Astrocyte of the spinal cord (primary cell): ENCODE measurements around the gene TEX264.
"Not testable (repeated sequence)": the region's sequence is repeated elsewhere in the genome, so short reads cannot be mapped to it uniquely, and the experiment has no call there.

Experiments
- DNase-seq: peaks from one replicate; pipeline ENCODE4 v3.0.0; 2011; ENCODE audit warnings: low read depth, low spot score
- H3K4me3 ChIP-seq: 2 replicates; pipeline ENCODE4 v1.5.1; 2011; ENCODE audit warnings: low read depth, mild to moderate bottlenecking, low read length, moderate library complexity
- in situ Hi-C: cut with HindIII; loops from 2 replicates; pipeline ENCODE4 v1.10.0; 2017; ENCODE audit warnings: low sequenced_read_pairs
- TF ChIP-seq, protein P1 (sequence below): IDR thresholded peaks from 2 replicates; pipeline ENCODE4 v1.5.1; 2012; ENCODE audit warnings: low read depth, mild to moderate bottlenecking, low read length, inconsistent platforms

The TEX264 gene

DNA sequence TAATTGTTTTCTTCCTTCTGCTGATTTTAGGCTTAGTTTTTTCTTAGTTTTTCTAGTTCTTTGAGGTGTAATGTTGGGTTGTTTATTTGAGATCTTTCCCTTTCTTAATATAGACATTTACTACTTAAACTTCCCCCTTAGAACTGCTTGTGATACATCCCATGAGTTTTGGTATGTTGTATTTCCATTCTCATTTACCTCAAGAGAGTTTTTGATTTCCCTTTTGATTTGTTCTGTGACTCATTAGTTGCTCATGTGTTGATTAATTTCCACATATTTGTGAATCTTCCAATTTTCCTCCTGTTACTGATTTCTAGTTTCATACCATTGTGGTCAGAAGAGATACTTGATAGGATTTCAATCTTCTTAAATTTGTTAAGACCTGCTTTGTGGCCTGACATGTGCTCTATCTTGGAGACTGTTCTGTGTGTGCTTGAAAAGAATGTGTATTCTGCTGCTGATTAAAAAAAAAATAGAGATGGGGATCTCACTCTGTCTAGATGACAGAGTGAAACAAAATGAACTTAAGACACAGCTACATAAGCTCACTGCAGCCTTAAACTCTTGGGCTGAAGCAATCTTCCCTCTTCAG is 58.1 kb downstream of the TEX264 start:
- no peak for DNase-seq

GRCh38 chr3:51733859-51734571 is 63.0 kb downstream of the TEX264 start:
- TF ChIP-seq, protein P1, sequence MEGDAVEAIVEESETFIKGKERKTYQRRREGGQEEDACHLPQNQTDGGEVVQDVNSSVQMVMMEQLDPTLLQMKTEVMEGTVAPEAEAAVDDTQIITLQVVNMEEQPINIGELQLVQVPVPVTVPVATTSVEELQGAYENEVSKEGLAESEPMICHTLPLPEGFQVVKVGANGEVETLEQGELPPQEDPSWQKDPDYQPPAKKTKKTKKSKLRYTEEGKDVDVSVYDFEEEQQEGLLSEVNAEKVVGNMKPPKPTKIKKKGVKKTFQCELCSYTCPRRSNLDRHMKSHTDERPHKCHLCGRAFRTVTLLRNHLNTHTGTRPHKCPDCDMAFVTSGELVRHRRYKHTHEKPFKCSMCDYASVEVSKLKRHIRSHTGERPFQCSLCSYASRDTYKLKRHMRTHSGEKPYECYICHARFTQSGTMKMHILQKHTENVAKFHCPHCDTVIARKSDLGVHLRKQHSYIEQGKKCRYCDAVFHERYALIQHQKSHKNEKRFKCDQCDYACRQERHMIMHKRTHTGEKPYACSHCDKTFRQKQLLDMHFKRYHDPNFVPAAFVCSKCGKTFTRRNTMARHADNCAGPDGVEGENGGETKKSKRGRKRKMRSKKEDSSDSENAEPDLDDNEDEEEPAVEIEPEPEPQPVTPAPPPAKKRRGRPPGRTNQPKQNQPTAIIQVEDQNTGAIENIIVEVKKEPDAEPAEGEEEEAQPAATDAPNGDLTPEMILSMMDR = no peak
- no peak overlapping the region for H3K4me3 ChIP-seq
- no peak for DNase-seq
- in situ Hi-C loops = no loop called here

More for the DNA sequence above, 58.1 kb downstream of the TEX264 start:
- in situ Hi-C loops = no loop called here
- TF ChIP-seq, protein P1 = no peak
- H3K4me3 ChIP-seq = no peak overlapping the region

- in situ Hi-C loops = no loop called here
These were observed 63.5 kb downstream of the TEX264 start for GRCh38 chr3:51734572-51734907.

GRCh38 chr3:51735039-51735438 is 64.0 kb downstream of the TEX264 start:
- DNase-seq = no peak
- in situ Hi-C loops = no loop called here
- H3K4me3 ChIP-seq = no peak overlapping the region
- TF ChIP-seq, protein P1 = no peak

More at GRCh38 chr3:51734572-51734907, 63.5 kb downstream of the TEX264 start:
- TF ChIP-seq, protein P1 = no peak
- H3K4me3 ChIP-seq = no peak overlapping the region
- no peak for DNase-seq

DNA sequence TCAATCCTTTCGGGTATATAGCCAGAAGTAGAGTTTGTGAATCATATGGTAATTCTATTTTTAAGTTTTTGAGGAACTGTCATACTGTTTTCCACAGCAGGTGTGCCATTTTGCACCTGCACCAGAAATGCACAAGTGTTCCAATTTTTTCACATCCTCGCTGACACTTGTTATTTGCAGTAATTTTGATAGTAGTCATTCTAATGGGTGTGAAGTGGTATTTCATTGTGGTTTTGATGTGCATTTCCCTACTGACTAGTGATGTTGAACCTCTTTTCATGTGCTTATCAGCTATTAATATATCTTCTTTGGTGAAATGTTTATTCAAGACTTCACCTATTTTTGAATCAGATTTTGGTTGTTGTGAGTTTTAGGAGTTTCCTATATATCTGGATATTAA is 64.9 kb downstream of the TEX264 start:
- in situ Hi-C loops = no loop called here
- no peak for DNase-seq

GRCh38 chr3:51739110-51739509 is 68.1 kb downstream of the TEX264 start:
- TF ChIP-seq, protein P1 = no peak
- no peak for DNase-seq
- no peak overlapping the region for H3K4me3 ChIP-seq
- in situ Hi-C loops = no loop called here

More for the DNA sequence above, 64.9 kb downstream of the TEX264 start:
- TF ChIP-seq, protein P1 = no peak
- no peak overlapping the region for H3K4me3 ChIP-seq

DNA sequence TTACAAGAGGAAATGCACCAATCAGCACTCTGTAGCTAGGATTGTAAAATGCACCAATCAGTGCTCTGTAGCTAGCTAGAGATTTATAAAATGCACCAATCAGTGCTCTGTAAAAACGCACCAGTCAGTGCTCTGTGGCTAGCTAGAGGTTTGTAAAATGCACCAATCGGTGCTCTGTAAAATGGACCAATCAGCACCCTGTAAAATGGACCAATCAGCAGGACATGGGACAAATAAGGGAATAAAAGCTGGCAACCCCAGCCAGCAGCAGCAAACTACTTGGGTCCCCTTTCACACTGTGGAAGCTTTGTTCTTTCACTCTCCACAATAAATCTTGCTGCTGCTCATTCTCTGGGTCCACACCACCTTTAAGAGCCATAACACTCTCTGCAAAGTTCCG is 71.3 kb downstream of the TEX264 start:
- H3K4me3 ChIP-seq, in situ Hi-C loops, DNase-seq: not testable (repeated sequence)

DNA sequence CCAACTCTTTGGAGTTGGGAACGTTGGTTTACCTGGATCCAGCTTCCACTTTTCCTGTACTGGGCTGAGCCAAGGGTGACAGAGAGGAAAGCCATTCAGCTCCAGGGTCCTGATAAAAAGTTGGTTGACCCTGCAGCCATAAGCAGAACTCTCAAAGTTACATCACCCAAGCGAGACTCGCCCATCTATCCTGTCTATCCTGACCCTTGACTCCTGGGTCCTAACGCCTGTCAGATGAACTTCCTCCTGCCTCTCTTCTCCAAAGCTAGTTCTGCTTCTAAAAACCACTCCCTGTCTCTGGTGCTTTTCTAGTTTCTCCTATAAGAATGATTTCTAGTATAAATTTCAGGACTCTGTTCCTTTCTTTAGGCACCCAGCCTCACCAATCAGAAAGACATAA is 71.9 kb downstream of the TEX264 start:
- H3K4me3 ChIP-seq, DNase-seq, in situ Hi-C loops: not testable (repeated sequence)
